ENCODE measurements around the gene PMAIP1.
"Not testable (repeated sequence)": the region's sequence is repeated elsewhere in the genome, so short reads cannot be mapped to it uniquely, and the experiment has no call there.

Gene PMAIP1

GRCh38 chr18:59878644-59879043, 21.2 kb upstream of the PMAIP1 start:
- no peak for DNase-seq (ENCODE audit: extremely low spot score)
- TF ChIP-seq TARDBP (IDR thresholded peaks at IDR 0.05) (no peak), PKNOX1 (IDR thresholded peaks at IDR 0.05) (no peak), ARNT (IDR thresholded peaks at IDR 0.05) (no peak), L3MBTL2 (conservative IDR thresholded peaks at IDR 0.05) (no peak), SUZ12 (IDR thresholded peaks at IDR 0.05) (no peak), HDGF (IDR thresholded peaks at IDR 0.05; ENCODE audit: borderline replicate concordance) (no peak), ZNF384 (IDR thresholded peaks at IDR 0.05) (no peak), ELF4 (IDR thresholded peaks at IDR 0.05) (no peak), NFRKB (IDR thresholded peaks at IDR 0.05) (no peak), CTBP1 (IDR thresholded peaks at IDR 0.05; ENCODE audit: borderline replicate concordance) (no peak), BHLHE40 (IDR thresholded peaks at IDR 0.05; ENCODE audit: borderline replicate concordance) (no peak), FOXK2 (IDR thresholded peaks at IDR 0.05) (no peak), FOXM1 (IDR thresholded peaks at IDR 0.05; ENCODE audit: borderline replicate concordance) (no peak), FOXA1 (IDR thresholded peaks at IDR 0.05) (no peak), LEF1 (IDR thresholded peaks at IDR 0.05; ENCODE audit: borderline replicate concordance) (no peak), SP1 (IDR thresholded peaks at IDR 0.05) (no peak)
- ChIA-PET CTCF (no interaction called here), POLR2A (interaction anchor here (1.3 to 6.5 kb wide), 2 partner anchors 22 to 26 kb away, joined by 4 to 77 read pairs; partner anchors contain the start of gene PMAIP1)

GRCh38 chr18:59881728-59882656, 17.8 kb upstream of the PMAIP1 start:
- no peak for DNase-seq (ENCODE audit: extremely low spot score)
- CTCF ChIA-PET, result interaction anchor here (0.8 to 1.8 kb wide), 4 partner anchors 10 to 862 kb away, joined by 5 to 8 read pairs (median 6); no protein-coding TSS in a partner anchor
- no peak for TF ChIP-seq L3MBTL2 (conservative IDR thresholded peaks at IDR 0.05)
- no peak for TF ChIP-seq FOXM1 (IDR thresholded peaks at IDR 0.05; ENCODE audit: borderline replicate concordance)
- no peak for TF ChIP-seq SUZ12 (IDR thresholded peaks at IDR 0.05)
- no peak for TF ChIP-seq LEF1 (IDR thresholded peaks at IDR 0.05; ENCODE audit: borderline replicate concordance)
- TF ChIP-seq NFRKB (IDR thresholded peaks at IDR 0.05), result no peak
- no peak for TF ChIP-seq FOXK2 (IDR thresholded peaks at IDR 0.05)
- no peak for TF ChIP-seq BHLHE40 (IDR thresholded peaks at IDR 0.05; ENCODE audit: borderline replicate concordance)
- TF ChIP-seq SP1 (IDR thresholded peaks at IDR 0.05), result no peak
- TF ChIP-seq FOXA1 (IDR thresholded peaks at IDR 0.05), result no peak
- TF ChIP-seq HDGF (IDR thresholded peaks at IDR 0.05; ENCODE audit: borderline replicate concordance), result no peak
- no peak for TF ChIP-seq CTBP1 (IDR thresholded peaks at IDR 0.05; ENCODE audit: borderline replicate concordance)
- no peak for TF ChIP-seq ARNT (IDR thresholded peaks at IDR 0.05)
- no peak for TF ChIP-seq ZNF384 (IDR thresholded peaks at IDR 0.05)
- TF ChIP-seq ELF4 (IDR thresholded peaks at IDR 0.05), result no peak
- POLR2A ChIA-PET, result interaction anchor here (0.6 to 6.5 kb wide), 7 partner anchors 9 to 94 kb away, joined by 3 to 77 read pairs (median 4); partner anchors contain the start of gene PMAIP1

GRCh38 chr18:59884351-59884750, 15.4 kb upstream of the PMAIP1 start:
- TF ChIP-seq FOXK2 (IDR thresholded peaks at IDR 0.05) (no peak), LEF1 (IDR thresholded peaks at IDR 0.05; ENCODE audit: borderline replicate concordance) (no peak), PKNOX1 (IDR thresholded peaks at IDR 0.05) (no peak), SP1 (IDR thresholded peaks at IDR 0.05) (no peak), FOXA1 (IDR thresholded peaks at IDR 0.05) (no peak), ELF4 (IDR thresholded peaks at IDR 0.05) (no peak), L3MBTL2 (conservative IDR thresholded peaks at IDR 0.05) (no peak), HDGF (IDR thresholded peaks at IDR 0.05; ENCODE audit: borderline replicate concordance) (no peak)
- no peak for DNase-seq (ENCODE audit: extremely low spot score)
- CTCF ChIA-PET, result no interaction called here
- POLR2A ChIA-PET, result interaction anchor here (4.8 kb wide), 1 partner anchor 15 kb away, joined by 30 read pairs; the partner anchor contains the start of gene PMAIP1

- ChIA-PET CTCF (interaction anchor here (1.0 kb wide), 1 partner anchor 48 kb away, joined by 3 read pairs; no protein-coding TSS in a partner anchor), POLR2A (interaction anchor here (4.8 kb wide), 1 partner anchor 14 kb away, joined by 30 read pairs; the partner anchor contains the start of gene PMAIP1)
- TF ChIP-seq SP1 (IDR thresholded peaks at IDR 0.05) (no peak), ARNT (IDR thresholded peaks at IDR 0.05) (no peak), SUZ12 (IDR thresholded peaks at IDR 0.05) (no peak), L3MBTL2 (conservative IDR thresholded peaks at IDR 0.05) (no peak)
- no peak for DNase-seq (ENCODE audit: extremely low spot score)
Observed at GRCh38 chr18:59885579-59886163, 14.1 kb upstream of the PMAIP1 start.

- POLR2A ChIA-PET, result interaction anchor here (4.8 kb wide), 1 partner anchor 13 kb away, joined by 30 read pairs; the partner anchor contains the start of gene PMAIP1
- DNase-seq (ENCODE audit: extremely low spot score); CTCF ChIA-PET: not testable (repeated sequence)
Observed at GRCh38 chr18:59886399-59886798, 13.4 kb upstream of the PMAIP1 start.

GRCh38 chr18:59892123-59892522, 7.7 kb upstream of the PMAIP1 start:
- DNase-seq (ENCODE audit: extremely low spot score), result no peak
- POLR2A ChIA-PET, result interaction anchor here (3.3 kb wide), 1 partner anchor 8 kb away, joined by 18 read pairs; the partner anchor contains the start of gene PMAIP1
- TF ChIP-seq FOXM1 (IDR thresholded peaks at IDR 0.05; ENCODE audit: borderline replicate concordance), result no peak
- no peak for TF ChIP-seq CTBP1 (IDR thresholded peaks at IDR 0.05; ENCODE audit: borderline replicate concordance)
- TF ChIP-seq TARDBP (IDR thresholded peaks at IDR 0.05), result no peak
- CTCF ChIA-PET, result interaction anchor here (0.8 kb wide), 1 partner anchor 10 kb away, joined by 8 read pairs; no protein-coding TSS in a partner anchor
